NCI-H146 (cell line): ENCODE data around the gene KIFC1.

Experiments
- DNase-seq: peaks from one replicate; lab custom pipeline; 2025; lab: John Stamatoyannopoulos, UW

KIFC1 gene

GRCh38 chr6:33411632-33412005, 20.0 kb downstream of the KIFC1 start:
- no peak for DNase-seq

GRCh38 chr6:33412140-33413009, 20.8 kb downstream of the KIFC1 start:
- DNase-seq: no peak

- DNase-seq: no peak
Measured at GRCh38 chr6:33413241-33414120, 21.9 kb downstream of the KIFC1 start.

- DNase-seq: no peak
Measured at GRCh38 chr6:33414592-33415271, 23.1 kb downstream of the KIFC1 start.

GRCh38 chr6:33415831-33416230, 24.2 kb downstream of the KIFC1 start:
- DNase-seq: no peak

- no peak for DNase-seq
Measured at GRCh38 chr6:33416386-33417127, 24.9 kb downstream of the KIFC1 start.

GRCh38 chr6:33417128-33417902, 25.7 kb downstream of the KIFC1 start:
- no peak for DNase-seq

- peak; percentile 99 for DNase-seq
Measured at GRCh38 chr6:33417903-33418689, 26.5 kb downstream of the KIFC1 start, which contains the start of gene CUTA. CUTA (minus strand) TSS chr6:33418107; CDS start chr6:33418000, 107 bp downstream.

GRCh38 chr6:33418690-33419291, 27.2 kb downstream of the KIFC1 start:
- DNase-seq: peak; percentile 40

- DNase-seq: peak; percentile 58
Measured at GRCh38 chr6:33419580-33420490, 28.2 kb downstream of the KIFC1 start, which contains the start of gene SYNGAP1. SYNGAP1 (plus strand) TSS chr6:33420065; CDS start chr6:33420265, 200 bp downstream.

GRCh38 chr6:33420491-33421343, 29.1 kb downstream of the KIFC1 start:
- DNase-seq: peak; percentile 19

- no peak for DNase-seq
Measured at GRCh38 chr6:33421344-33421643, 29.7 kb downstream of the KIFC1 start.

GRCh38 chr6:33423777-33424176, 32.2 kb downstream of the KIFC1 start:
- DNase-seq: no peak

- no peak for DNase-seq
Measured at GRCh38 chr6:33424855-33425667, 33.4 kb downstream of the KIFC1 start.

- DNase-seq: peak; percentile 83
Measured at GRCh38 chr6:33425668-33426577, 34.3 kb downstream of the KIFC1 start.
